Fibroblast of upper back skin (primary cell): ENCODE measurements around the gene SEMG1.

Experiments
- DNase-seq: peaks from one replicate; pipeline ENCODE4 v3.0.0-alpha.2; 2013

Gene SEMG1

GRCh38 chr20:45206725-45207124 lies at the start of gene SEMG1:
SEMG1 (plus strand) TSS chr20:45207033; CDS start chr20:45207054, 21 bp downstream.
- no peak for DNase-seq

- peak; percentile 73 for DNase-seq
These were observed 48.9 kb upstream of the SEMG1 start for GRCh38 chr20:45157962-45158361.

DNA sequence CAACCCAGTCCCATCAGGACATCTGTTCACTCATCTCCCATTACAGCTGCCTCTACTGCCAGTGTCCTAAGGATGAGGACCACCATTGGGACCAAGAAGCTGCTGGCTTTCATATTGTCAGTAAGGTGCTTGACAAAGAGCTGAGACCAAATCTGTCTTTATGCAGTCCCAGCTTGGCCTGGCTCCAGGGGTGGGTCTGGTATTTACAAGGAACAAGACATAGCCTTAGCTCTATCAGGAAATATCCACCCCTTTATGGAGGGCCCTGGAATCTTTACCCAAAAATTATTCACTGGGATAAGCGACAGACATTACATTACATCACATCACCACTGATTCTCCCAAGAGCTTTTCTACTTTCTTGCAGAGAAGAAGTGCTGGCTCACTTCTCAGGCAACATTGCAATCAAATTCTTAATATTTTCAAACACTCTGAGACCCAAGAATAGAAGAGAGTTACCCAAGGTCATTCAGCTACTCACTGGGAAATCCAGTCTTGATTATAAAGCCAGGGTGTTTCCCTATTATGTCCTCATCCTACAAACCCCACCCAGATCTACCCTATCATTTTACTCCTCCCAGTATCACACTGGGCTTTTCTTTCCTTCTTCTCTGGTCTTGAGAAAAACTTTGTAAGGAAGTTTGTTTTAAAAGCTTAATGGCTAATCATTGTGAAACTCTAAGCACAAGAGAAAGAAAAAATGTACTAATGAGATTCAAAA lies 43.6 kb upstream of the SEMG1 start:
- no peak for DNase-seq

DNA sequence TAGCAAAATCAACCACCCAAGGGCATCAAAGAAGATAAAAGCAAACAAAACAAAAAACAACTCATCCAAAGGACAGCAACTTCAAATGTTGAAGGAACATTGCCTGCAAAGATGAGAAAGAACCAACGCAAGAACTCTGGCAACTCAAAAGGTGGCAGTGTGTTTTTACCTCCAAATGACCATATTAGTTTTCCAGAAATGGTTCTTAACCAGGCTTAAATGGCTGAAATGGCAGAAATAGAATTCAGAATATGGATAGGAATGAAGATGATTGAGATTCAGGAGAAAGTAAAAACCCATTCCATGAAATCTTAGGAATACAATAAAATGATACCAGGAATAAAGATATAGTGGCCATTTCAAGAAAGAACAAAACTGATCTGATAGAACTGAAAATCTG lies 41.9 kb upstream of the SEMG1 start:
- DNase-seq: no peak

DNA sequence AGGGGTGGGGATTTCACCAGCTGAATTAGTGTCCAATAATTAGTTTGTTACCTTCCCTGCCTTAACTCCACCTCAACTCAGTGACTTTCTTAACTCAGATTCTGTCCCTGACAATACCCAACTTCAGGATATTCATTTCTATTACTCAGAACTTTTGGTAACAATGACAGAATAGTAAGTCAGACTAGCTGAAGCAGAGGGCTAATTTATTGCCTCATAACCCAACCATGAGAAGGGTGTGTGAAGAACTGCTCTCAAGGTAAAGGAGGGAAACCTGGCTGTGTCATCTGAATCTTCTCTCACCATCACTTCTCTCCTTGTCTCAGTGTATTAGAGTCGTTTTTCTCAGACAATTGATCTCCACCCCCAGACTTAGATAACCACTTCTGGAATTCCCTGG lies 33.3 kb upstream of the SEMG1 start:
- no peak for DNase-seq

- peak; percentile 3 for DNase-seq
These were observed 32.1 kb upstream of the SEMG1 start, which contains the start of gene PI3 for GRCh38 chr20:45174434-45175364. PI3 (plus strand) TSS chr20:45174902; CDS start chr20:45174923, 21 bp downstream.

- peak; percentile 5 for DNase-seq
These were observed 30.1 kb upstream of the SEMG1 start for GRCh38 chr20:45176526-45177267.

DNA sequence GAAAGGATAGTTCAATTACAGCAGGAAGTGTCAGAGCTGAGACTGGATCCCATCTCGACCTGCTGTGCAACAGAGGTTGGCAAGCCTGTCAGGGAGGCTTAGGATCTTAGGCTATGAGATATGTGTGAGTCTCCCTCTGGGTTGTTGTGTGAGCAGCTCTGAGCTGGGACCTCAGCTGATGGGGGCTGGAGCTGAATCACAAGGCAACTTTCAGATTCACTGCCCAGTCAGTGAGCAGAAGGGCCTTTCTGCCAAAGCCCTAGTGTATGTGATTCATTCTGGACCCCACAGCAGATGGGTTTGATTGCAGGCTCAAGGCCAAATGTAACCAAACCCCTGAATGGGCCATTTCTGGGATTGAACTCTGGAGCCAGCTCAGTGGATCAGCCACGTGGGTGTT lies 27.7 kb upstream of the SEMG1 start:
- peak; percentile 7 for DNase-seq

DNA sequence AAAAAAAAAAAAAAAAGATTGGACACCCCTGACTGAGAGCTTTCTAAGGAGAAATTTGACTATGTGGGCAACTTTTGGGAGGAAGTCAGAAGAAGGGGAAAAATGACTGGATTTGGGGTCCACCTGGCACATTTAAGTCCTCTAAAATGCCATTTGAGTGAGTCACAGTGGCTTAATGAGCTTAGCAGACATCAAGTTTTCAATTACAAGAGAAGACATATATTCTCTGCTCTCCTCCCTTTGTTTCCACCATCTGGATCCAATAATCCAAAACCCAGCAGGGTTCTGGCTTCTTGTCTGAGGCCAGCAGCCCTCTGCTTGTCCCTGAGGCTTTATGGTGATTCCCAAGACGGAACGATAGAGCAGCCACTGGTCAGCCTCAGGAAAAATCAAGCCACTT lies 25.2 kb upstream of the SEMG1 start:
- peak; percentile 76 for DNase-seq

GRCh38 chr20:45183084-45183483 lies 23.7 kb upstream of the SEMG1 start:
- no peak for DNase-seq

- no peak for DNase-seq
These were observed 19.1 kb upstream of the SEMG1 start for GRCh38 chr20:45187693-45188092.

DNA sequence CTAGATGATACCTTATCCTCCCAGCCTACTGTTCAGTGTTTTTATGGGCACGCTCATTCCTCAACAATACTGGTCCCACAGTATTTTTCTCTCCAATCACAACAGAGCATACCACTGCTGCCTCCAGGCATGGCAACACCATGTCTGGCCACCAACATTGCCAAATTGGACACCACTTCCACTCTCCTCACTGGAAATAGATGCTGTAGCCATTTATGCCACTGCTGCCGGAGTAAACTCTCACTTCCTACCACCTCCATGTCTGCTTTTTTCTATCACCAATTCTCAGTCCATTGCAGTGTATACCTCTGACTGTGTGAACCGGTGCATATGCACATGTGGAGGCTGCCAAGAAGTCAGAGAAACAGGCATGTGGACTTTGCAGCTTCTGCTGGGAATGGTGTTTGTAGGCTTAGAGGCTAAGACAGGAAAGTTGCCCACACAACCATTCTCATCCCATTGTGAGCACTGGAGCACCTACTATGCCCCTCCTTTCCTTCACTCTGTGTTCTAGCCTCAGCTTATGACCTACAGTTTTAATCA lies 17.7 kb upstream of the SEMG1 start:
- DNase-seq: no peak

DNA sequence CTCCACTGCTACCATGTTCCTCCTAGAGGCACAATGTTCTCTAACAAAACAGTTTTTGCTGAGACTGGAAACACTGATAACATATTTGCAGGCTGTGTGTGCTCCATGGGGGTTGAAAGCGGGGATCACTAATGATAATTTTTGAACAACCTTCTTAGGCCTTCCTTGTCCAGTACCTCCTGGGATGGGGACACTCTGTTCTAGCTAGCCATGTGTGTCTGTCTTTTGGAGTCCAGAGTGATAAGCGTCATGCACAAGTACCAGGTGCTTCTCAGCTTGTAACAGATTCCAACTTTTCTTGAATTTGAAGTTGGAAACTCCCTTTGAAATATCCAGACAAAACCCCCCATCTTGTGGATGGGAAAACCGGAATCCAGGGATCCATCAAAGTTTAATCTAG lies 17.0 kb upstream of the SEMG1 start:
- DNase-seq: no peak

DNA sequence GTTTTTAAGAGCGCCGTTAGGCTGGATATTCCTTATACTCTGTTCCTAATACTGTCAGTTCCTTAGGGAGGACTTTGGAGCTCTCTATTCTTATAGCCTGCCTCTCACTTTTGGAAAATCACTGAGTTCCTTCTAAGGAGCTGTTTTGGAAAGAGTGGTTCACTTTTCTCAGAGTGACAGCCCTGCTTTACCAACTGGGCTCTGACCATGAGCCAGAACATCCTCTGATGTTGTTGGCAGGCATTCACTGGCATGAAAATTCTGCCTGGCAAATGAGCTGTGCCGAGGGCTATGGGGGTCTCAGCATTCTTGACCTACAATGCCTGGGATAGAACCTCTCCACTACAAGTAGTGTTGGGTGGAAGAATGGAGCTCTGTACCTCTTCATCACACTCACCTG lies 14.9 kb upstream of the SEMG1 start:
- no peak for DNase-seq

DNA sequence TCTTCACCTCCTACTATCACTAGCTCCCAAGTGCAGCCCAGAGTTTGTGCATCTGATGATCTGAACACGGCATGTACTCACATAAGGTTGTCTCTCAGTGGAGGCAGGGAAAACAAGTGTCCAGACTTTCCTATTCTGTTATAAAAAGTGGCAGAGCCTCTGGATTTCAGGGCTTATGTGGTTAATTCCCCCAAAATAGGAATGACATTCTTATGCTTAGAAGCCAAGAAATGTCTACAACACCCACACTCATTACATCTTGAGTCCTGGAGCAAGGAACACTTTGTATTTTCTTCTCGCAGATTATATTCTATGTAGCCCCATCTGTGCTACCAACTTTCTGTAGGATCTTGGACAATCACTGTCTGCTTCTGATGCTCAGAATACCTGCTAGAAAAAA lies 13.5 kb upstream of the SEMG1 start:
- DNase-seq: no peak

GRCh38 chr20:45209924-45210323 lies 3.1 kb downstream of the SEMG1 start:
- no peak for DNase-seq

DNA sequence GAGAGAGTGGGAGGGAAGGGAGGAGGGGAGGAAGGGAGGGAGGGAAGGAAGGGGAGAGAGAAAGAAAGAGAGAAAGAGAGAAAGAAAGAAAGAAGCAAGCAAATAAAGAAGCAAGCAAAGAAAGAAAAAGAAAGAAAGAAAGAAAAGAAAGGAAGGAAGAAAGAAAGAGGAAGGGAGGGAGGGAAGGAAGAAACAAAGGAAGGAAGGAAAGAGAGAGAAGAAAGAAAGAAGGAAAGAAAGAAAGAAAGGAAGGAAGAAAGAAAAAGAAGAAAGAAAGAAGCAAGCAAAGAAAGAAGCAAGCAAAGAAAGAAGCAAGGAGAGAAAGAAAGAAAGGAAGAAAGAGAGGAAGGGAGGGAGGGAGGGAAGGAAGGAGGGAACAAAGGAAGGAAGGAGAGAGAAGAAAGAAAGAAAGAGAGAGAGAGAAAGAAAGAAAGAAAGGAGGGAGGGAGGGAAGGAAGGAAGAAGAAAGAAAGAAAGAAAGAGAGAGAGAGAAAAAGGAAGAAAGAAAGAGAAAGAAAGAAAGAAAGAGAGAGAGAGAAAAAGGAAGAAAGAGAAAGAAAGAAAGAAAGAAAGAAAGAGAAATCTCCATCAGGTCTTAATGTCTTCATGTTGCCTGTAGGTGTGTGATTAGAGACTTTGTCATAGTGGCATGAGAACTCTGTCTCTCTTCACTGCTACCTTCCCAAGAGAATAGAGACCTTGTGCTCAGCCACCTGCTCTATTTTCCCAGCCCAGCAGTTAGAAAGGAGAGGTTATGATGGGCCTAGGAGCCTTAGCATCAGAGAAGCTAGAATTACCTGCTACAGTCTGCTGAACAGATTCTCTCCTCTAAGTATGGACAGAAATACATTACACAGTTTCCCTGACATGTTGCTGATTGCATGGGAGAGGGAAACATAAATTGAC lies 5.0 kb downstream of the SEMG1 start:
- no peak for DNase-seq

DNA sequence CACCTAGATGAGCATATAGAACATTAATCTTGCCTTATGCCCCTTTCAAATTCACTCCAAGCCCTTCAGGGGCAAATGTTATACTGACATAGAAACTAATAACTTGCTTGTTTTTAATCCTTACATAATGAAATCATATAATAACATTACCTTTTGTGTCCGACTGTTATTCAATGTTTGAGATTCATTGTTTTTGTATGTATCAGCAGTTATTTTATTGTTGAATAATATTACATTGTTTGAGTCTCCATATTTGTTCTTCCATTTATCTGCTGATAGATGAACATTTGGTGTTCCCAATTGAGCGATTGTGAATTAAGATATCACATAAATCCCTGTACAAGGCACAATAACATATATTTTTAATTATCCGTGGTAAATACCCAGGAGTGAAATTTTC lies 6.0 kb downstream of the SEMG1 start:
- DNase-seq: no peak

DNA sequence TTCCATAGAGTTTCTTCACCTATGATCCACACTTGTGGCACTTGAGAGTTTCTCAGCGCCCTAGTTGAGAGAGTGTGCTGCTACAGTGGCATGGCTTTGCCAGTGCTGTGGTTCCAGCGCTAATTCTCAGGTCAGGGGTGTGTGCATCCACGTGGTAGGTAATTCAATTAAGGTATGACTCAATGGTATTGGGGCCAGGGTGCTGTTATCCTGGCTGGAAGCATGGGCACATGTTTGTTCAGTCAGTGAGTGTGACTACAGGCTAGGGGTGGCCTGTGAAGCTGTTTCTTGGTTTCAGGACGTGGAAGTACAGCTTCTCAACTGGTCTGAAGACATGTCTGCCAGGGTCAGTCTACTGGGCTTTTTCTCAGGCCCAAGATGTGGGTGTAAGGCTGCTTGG lies 11.3 kb downstream of the SEMG1 start:
- DNase-seq: no peak

GRCh38 chr20:45218636-45219035 lies 11.8 kb downstream of the SEMG1 start:
- no peak for DNase-seq

GRCh38 chr20:45221076-45221475 lies 14.2 kb downstream of the SEMG1 start, which contains the start of gene SEMG2:
SEMG2 (plus strand) TSS chr20:45221373; CDS start chr20:45221390, 17 bp downstream.
- DNase-seq: no peak

DNA sequence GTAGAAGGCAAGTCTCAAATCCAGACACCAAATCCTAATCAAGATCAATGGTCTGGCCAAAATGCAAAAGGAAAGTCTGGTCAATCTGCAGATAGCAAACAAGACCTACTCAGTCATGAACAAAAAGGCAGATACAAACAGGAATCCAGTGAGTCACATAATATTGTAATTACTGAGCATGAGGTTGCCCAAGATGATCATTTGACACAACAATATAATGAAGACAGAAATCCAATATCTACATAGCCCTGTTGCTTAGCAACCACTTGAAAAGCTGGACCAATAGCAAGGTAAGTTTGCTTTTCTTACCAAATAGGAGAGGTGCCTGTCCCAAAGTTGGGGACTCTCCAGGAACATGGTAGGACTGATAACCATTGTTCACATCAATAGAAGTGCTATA lies 16.3 kb downstream of the SEMG1 start:
- no peak for DNase-seq
